H1 (cell line): Measurements from ENCODE around the gene UNK. TPM values are rescaled to one million over a fixed set of nuclear protein-coding genes. Genes with fewer than 3 reads are reported as not detected.
"Not testable (repeated sequence)": the region's sequence is repeated elsewhere in the genome, so short reads cannot be mapped to it uniquely, and the experiment has no call there.

Source experiments
- CTCF ChIA-PET: fragments of 300-600 bp; sonication (Branson Sonifier 250); formaldehyde crosslinking; loops from one replicate; lab custom pipeline; 2021; ENCODE audit not compliant: partially characterized antibody; lab: Charles Lee
- POLR2A ChIA-PET: fragments of 300-600 bp; sonication (Branson Sonifier 250); formaldehyde crosslinking; loops from one replicate; lab custom pipeline; 2021; ENCODE audit warnings: inconsistent platforms; ENCODE audit not compliant: partially characterized antibody; lab: Charles Lee
- DNase-seq, 2 experiments: peaks; one replicate each; pipeline versions ENCODE4 v3.0.0 to v3.0.0-alpha.2; 2010 to 2022; ENCODE audit warnings: low spot score in 2 of 2, low read depth in 1 of 2, mixed read lengths in 1 of 2
- FAIRE-seq: peaks from 2 replicates; lab custom pipeline; 2011; peaks lifted over from hg19 to GRCh38; lab: Jason Lieb, UNC
- H2AFZ ChIP-seq: 2 replicates; pipeline ENCODE4 v1.8.1; 2012; ENCODE audit warnings: low read length, inconsistent platforms
- H2AK5ac ChIP-seq: 2 replicates; pipeline ENCODE4 v1.6.1; 2013; ENCODE audit warnings: low read depth, low read length
- H2BK120ac ChIP-seq: replicated peaks from 2 replicates; pipeline ENCODE3; 2013; ENCODE audit warnings: low read depth, low read length, inconsistent platforms
- H2BK12ac ChIP-seq: 2 replicates; pipeline ENCODE4 v1.6.1; 2013; ENCODE audit warnings: low read depth, low read length
- H2BK15ac ChIP-seq: 2 replicates; pipeline ENCODE4 v1.6.1; 2013; ENCODE audit warnings: low read length
- H2BK20ac ChIP-seq: 2 replicates; pipeline ENCODE4 v1.6.1; 2013; ENCODE audit warnings: low read length
- H2BK5ac ChIP-seq: 2 replicates; pipeline ENCODE4 v1.6.1; 2013; ENCODE audit warnings: low read depth, low read length
- H3K14ac ChIP-seq: 2 replicates; pipeline ENCODE4 v1.6.1; 2013; ENCODE audit warnings: inconsistent platforms; ENCODE audit not compliant: insufficient read length
- H3K18ac ChIP-seq: 2 replicates; pipeline ENCODE4 v1.6.1; 2013; ENCODE audit warnings: low read length; ENCODE audit errors: extremely low read depth
- H3K23ac ChIP-seq: 2 replicates; pipeline ENCODE4 v1.6.1; 2013; ENCODE audit warnings: inconsistent platforms; ENCODE audit not compliant: insufficient read length
- H3K23me2 ChIP-seq: 2 replicates; pipeline ENCODE4 v1.6.1; 2013; ENCODE audit warnings: low read depth, low read length
- H3K27ac ChIP-seq: 2 replicates; pipeline ENCODE4 v1.6.1; 2011; ENCODE audit warnings: low read depth, low read length, inconsistent platforms
- H3K27me3 ChIP-seq, 4 experiments: replicated peaks in 1 of 4; 1 replicate in 1 of 4; 2 replicates in 3 of 4; pipeline versions ENCODE4 v1.6.1 to v1.8.1; 2011 to 2013; ENCODE audit warnings: low read length in 3 of 4, mild to moderate bottlenecking in 3 of 4, inconsistent platforms in 2 of 4, mixed read lengths in 2 of 4, moderate library complexity in 1 of 4; ENCODE audit not compliant: control insufficient read depth in 3 of 4, insufficient read depth in 3 of 4; ENCODE audit errors: extremely low read depth in 1 of 4
- H3K36me3 ChIP-seq, 4 experiments: 2 replicates each; pipeline versions ENCODE4 v1.6.1 to v1.8.1; 2011 to 2013; ENCODE audit warnings: mild to moderate bottlenecking in 4 of 4, low read length in 3 of 4, moderate library complexity in 2 of 4, control low read depth in 1 of 4, inconsistent platforms in 1 of 4; ENCODE audit not compliant: insufficient read depth in 4 of 4, control insufficient read depth in 2 of 4
- H3K4ac ChIP-seq: replicated peaks from 2 replicates; pipeline ENCODE3; 2013; ENCODE audit warnings: low read length, low read depth, mixed read lengths, inconsistent platforms; ENCODE audit not compliant: insufficient read length
- H3K4me1 ChIP-seq, 4 experiments: replicated peaks in 1 of 4; 1 replicate in 1 of 4; 2 replicates in 3 of 4; pipeline versions ENCODE4 v1.6.1 to v1.8.1; 2011 to 2013; ENCODE audit warnings: low read length in 3 of 4, inconsistent platforms in 2 of 4, mixed read lengths in 1 of 4; ENCODE audit not compliant: insufficient read depth in 4 of 4, control insufficient read depth in 3 of 4
- H3K4me2 ChIP-seq, 2 experiments: 2 replicates each; pipeline versions ENCODE4 v1.6.1 to v1.8.1; 2011 to 2013; ENCODE audit warnings: low read depth in 2 of 2, low read length in 2 of 2, control low read depth in 1 of 2, inconsistent platforms in 1 of 2, mild to moderate bottlenecking in 1 of 2; ENCODE audit not compliant: insufficient read depth in 1 of 2
- H3K4me3 ChIP-seq, 4 experiments: fragments of 200-600, 300-600 bp in 1 of 4; sonication (generic), shearing (Covaris generic), sonication (Bioruptor Twin) in 1 of 4; 2 replicates each; pipeline versions ENCODE4 v1.5.1 to v1.8.1; 2011 to 2016; ENCODE audit warnings: low read length in 4 of 4, low read depth in 3 of 4, control low read depth in 2 of 4, inconsistent platforms in 2 of 4, mild to moderate bottlenecking in 2 of 4, mixed read lengths in 1 of 4, moderate library complexity in 1 of 4; ENCODE audit not compliant: insufficient read depth in 2 of 4; ENCODE audit errors: extremely low read depth in 1 of 4
- H3K56ac ChIP-seq: replicated peaks from 2 replicates; pipeline ENCODE3; 2013; ENCODE audit warnings: low read depth, mild to moderate bottlenecking, mixed read lengths, low read length, inconsistent platforms; ENCODE audit not compliant: insufficient read length
- H3K79me1 ChIP-seq: 2 replicates; pipeline ENCODE4 v1.6.1; 2013; ENCODE audit warnings: low read depth, low read length, control low read depth
- H3K79me2 ChIP-seq, 2 experiments: 2 replicates each; pipeline versions ENCODE4 v1.6.1 to v1.8.1; 2012 to 2013; ENCODE audit warnings: low read length in 2 of 2, mild to moderate bottlenecking in 2 of 2, inconsistent platforms in 1 of 2; ENCODE audit not compliant: insufficient read depth in 2 of 2, control insufficient read depth in 1 of 2
- H3K9ac ChIP-seq, 4 experiments: replicated peaks in 1 of 4; 1 replicate in 1 of 4; 2 replicates in 3 of 4; pipeline versions ENCODE4 v1.6.1 to v1.8.1; 2011 to 2013; ENCODE audit warnings: low read depth in 3 of 4, low read length in 3 of 4, control low read depth in 2 of 4, mild to moderate bottlenecking in 2 of 4, moderate library complexity in 2 of 4, inconsistent platforms in 1 of 4; ENCODE audit errors: extremely low read depth in 1 of 4
- H3K9me3 ChIP-seq, 2 experiments: 2 replicates each; pipeline versions ENCODE4 v1.6.1 to v1.8.1; 2012 to 2013; ENCODE audit warnings: mild to moderate bottlenecking in 2 of 2, moderate library complexity in 2 of 2, control low read depth in 1 of 2, inconsistent platforms in 1 of 2, low read depth in 1 of 2, low read length in 1 of 2, mixed read lengths in 1 of 2; ENCODE audit not compliant: insufficient read depth in 2 of 2
- H4K20me1 ChIP-seq, 2 experiments: replicated peaks in 1 of 2; 2 replicates each; pipeline versions ENCODE3 to v1.8.1; 2011 to 2013; ENCODE audit warnings: inconsistent platforms in 2 of 2, low read length in 2 of 2, mild to moderate bottlenecking in 1 of 2; ENCODE audit not compliant: insufficient read depth in 2 of 2, control insufficient read depth in 1 of 2
- H4K5ac ChIP-seq: 2 replicates; pipeline ENCODE4 v1.6.1; 2013; ENCODE audit warnings: low read length, low read depth, mixed read lengths, inconsistent platforms; ENCODE audit not compliant: insufficient read length
- H4K8ac ChIP-seq: 2 replicates; pipeline ENCODE4 v1.8.0; 2013; ENCODE audit warnings: mild to moderate bottlenecking, moderate library complexity, low read length, inconsistent platforms; ENCODE audit not compliant: insufficient read depth; ENCODE audit errors: extremely low read depth
- H4K91ac ChIP-seq: replicated peaks from 2 replicates; pipeline ENCODE3; 2013; ENCODE audit warnings: low read length, mixed read lengths, inconsistent platforms; ENCODE audit not compliant: insufficient read length
- SIN3A ChIP-seq, 2 experiments: IDR thresholded peaks in 1 of 2; conservative IDR thresholded peaks in 1 of 2; 2 replicates each; pipeline ENCODE4 v1.6.1; 2011 to 2012; ENCODE audit warnings: low read length in 2 of 2, improper control_type of control experiment in 1 of 2, low read depth in 1 of 2, mild to moderate bottlenecking in 1 of 2
- WGBS, 2 experiments: shearing (Covaris generic) in 1 of 2; methylation state at CpG; one replicate each; pipeline versions ENCODE4 v1.1.6 to v1.1.7; 2013 to 2015; ENCODE audit warnings: low lambda C conversion rate in 2 of 2, mixed read lengths in 2 of 2, inconsistent platforms in 1 of 2, low coverage in 1 of 2, missing lambda C conversion rate in 1 of 2; ENCODE audit not compliant: insufficient replicate concordance in 2 of 2, insufficient coverage in 1 of 2, insufficient read length in 1 of 2; ENCODE audit errors: extremely low coverage in 1 of 2, missing lambda C conversion rate in 1 of 2; 5-methylcytosine and 5-hydroxymethylcytosine counted together
- polyA plus RNA-seq, 7 experiments: library from polyadenylated mRNA; depleted of rRNA in 3 of 7; stranded (reverse) in 5 of 7; unstranded in 2 of 7; fragments of >200 nt in 5 of 7; fragments of 200-250 nt in 2 of 7; gene quantifications; 1 replicate in 5 of 7; 2 replicates in 1 of 7; 4 replicates in 1 of 7; pipeline versions ENCODE4 v1.2.1 to v1.2.3, GENCODE V29; 2011 to 2013; ENCODE audit warnings: missing spikeins in 2 of 7, mixed read lengths in 2 of 7
- total RNA-seq: library from RNA; stranded (reverse); fragmentation: NEBNext Ultra II Directional; extraction: Animal tissue kit (Norgen Biotek cat#: 25700); gene quantifications from 2 replicates; pipeline ENCODE4 v1.2.1, GENCODE V29; 2021

UNK gene
- total and polyA plus RNA-seq, 2 of the 8 experiments (the other 6 are each of a cell fraction or from before 2014, with no cell fraction given), result 24.2 to 33.3 TPM

DNA sequence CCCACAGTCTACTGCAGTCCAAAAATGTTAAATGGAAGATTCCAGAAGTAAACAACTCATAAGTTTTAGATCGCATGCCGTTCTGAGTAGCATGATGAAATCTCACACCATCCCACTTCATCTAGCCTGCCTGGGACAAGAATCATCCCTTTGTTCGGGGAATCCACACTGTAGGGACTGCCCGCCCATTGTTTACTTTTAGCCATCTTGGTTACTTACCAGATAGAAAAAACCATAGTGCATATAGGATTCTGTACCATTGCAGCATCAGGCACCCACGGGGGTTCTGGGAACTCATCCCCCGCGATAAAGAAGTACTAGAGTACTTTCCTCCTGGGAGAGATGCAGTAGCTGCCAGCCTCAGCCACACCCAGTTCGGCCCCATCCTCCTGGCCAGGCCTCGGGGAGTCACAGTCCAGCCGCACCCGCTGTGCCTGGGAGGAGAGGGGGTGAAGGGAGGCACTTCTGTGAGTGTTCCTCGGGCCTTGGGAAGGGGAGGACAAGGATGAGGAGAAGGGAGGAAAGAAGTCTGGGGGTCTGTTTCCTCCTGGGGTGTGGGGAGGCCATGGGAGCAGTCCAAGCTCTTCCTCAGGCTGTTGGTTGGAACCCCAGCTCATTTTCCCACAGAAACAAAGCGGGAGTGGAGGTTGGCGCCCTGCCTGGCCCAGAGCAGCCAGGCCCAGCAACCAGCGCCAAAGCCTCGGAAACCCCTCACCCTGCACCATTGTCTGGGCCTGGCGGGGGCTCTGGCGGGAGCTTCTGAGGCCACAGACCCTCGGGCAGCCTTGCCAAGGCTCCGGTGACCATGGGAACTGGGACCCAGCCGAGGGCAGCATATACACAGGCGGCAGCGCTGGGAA, 84.9 kb downstream of the UNK start (continued):
- TF ChIP-seq SIN3A (conservative IDR thresholded peaks at IDR 0.05 in 1 of 2, IDR thresholded peaks at IDR 0.05 in 1 of 2; ENCODE audit: low read depth in 1 of 2, low read length in 2 of 2), result no peak

DNA sequence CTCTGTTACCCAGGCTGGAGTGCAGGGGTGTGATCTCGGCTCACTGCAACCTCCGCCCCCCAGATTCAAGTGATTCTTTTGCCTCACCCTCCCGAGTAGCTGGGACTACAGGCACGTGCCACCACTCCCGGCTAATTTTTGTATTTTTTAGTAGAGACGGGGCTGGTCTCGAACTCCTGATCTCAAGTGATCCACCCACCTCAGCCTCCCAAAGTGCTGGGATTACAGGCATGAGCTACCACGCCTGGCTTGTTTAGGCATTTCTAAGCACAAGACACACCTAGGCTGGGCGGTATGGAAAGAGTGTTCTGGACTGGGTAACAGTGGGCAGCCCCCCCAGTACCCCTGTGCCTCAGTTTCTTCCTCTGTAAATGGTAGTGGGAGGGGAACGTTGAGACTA, 85.6 kb downstream of the UNK start:
- H2BK20ac ChIP-seq, H3K36me3 ChIP-seq, H3K9ac ChIP-seq, H3K4ac ChIP-seq, H3K18ac ChIP-seq, H3K23me2 ChIP-seq, DNase-seq, H3K14ac ChIP-seq, H4K20me1 ChIP-seq, H4K5ac ChIP-seq, H3K4me2 ChIP-seq, H3K4me3 ChIP-seq, H2BK120ac ChIP-seq, H3K27me3 ChIP-seq, H2BK15ac ChIP-seq, H2BK5ac ChIP-seq, H3K79me2 ChIP-seq, H3K56ac ChIP-seq, H3K79me1 ChIP-seq, H4K8ac ChIP-seq, H3K4me1 ChIP-seq, FAIRE-seq, H2AK5ac ChIP-seq, H3K27ac ChIP-seq, H2BK12ac ChIP-seq, H2AFZ ChIP-seq, H4K91ac ChIP-seq, H3K9me3 ChIP-seq, H3K23ac ChIP-seq: not testable (repeated sequence)
- POLR2A ChIA-PET, result interaction anchor here (1.1 to 2.1 kb wide), 5 partner anchors 9 to 84 kb away, joined by 3 to 16 read pairs (median 3); partner anchors contain the start of gene TRIM65
- CTCF ChIA-PET, result interaction anchor here (0.6 to 11.3 kb wide), 7 partner anchors 9 to 320 kb away, joined by 3 to 157 read pairs (median 3); no protein-coding TSS in a partner anchor
- WGBS, 2 experiments, result 89% methylated on average over 10 of the region's 10 CpGs; no CpG with 5 or more reads in 1 of the 2 experiments
